Measurements from ENCODE around the gene RBM38. TPM values are rescaled to one million over a fixed set of nuclear protein-coding genes. Genes with fewer than 3 reads are reported as not detected.

The RBM38 gene
- total RNA-seq, 2 experiments from 2014 or later: 116 to 119 TPM

GRCh38 chr20:57450931-57451330, 59.7 kb downstream of the RBM38 start:
- no peak overlapping the region for H3K27ac Mint-ChIP-seq
- H3K4me1 Mint-ChIP-seq: peaks cover 28% of the 10 kb centered on the region
- no peaks in the 10 kb centered on the region for H3K9me3 Mint-ChIP-seq
- CTCF ChIA-PET: interaction anchor here (0.8 kb wide), 1 partner anchor 65 kb away, joined by 3 read pairs; no protein-coding TSS in a partner anchor
- no peaks in the 10 kb centered on the region for H3K36me3 Mint-ChIP-seq (ENCODE audit: low read depth)
- no peak overlapping the region for H3K4me3 Mint-ChIP-seq
- POLR2A ChIA-PET: interaction anchor here (1.1 to 1.4 kb wide), 2 partner anchors 45 to 52 kb away, joined by 3 read pairs; no protein-coding TSS in a partner anchor
- H3K27me3 Mint-ChIP-seq: peaks cover 21% of the 10 kb centered on the region
- no peak for DNase-seq

- H3K27ac Mint-ChIP-seq: no peak overlapping the region
- H3K9me3 Mint-ChIP-seq: no peaks in the 10 kb centered on the region
- H3K27me3 Mint-ChIP-seq: peaks cover 17% of the 10 kb centered on the region
- no peak for DNase-seq
- H3K4me3 Mint-ChIP-seq: no peak overlapping the region
- ChIA-PET CTCF (interaction anchor here (0.8 kb wide), 1 partner anchor 65 kb away, joined by 3 read pairs; no protein-coding TSS in a partner anchor), POLR2A (interaction anchor here (1.4 kb wide), 1 partner anchor 46 kb away, joined by 3 read pairs; no protein-coding TSS in a partner anchor)
- peaks cover 28% of the 10 kb centered on the region for H3K4me1 Mint-ChIP-seq
- H3K36me3 Mint-ChIP-seq (ENCODE audit: low read depth): no peaks in the 10 kb centered on the region
Measured at GRCh38 chr20:57451431-57451794, 60.2 kb downstream of the RBM38 start.

GRCh38 chr20:57451795-57452661, 60.8 kb downstream of the RBM38 start:
- POLR2A ChIA-PET: interaction anchor here (1.4 kb wide), 1 partner anchor 46 kb away, joined by 3 read pairs; no protein-coding TSS in a partner anchor
- peaks cover 15% of the 10 kb centered on the region for H3K27me3 Mint-ChIP-seq
- peak; percentile 42 for DNase-seq
- peak overlapping the region; percentile 60 for H3K27ac Mint-ChIP-seq
- H3K9me3 Mint-ChIP-seq: no peaks in the 10 kb centered on the region
- CTCF ChIA-PET: interaction anchor here (0.8 kb wide), 1 partner anchor 66 kb away, joined by 3 read pairs; no protein-coding TSS in a partner anchor
- no peaks in the 10 kb centered on the region for H3K36me3 Mint-ChIP-seq (ENCODE audit: low read depth)
- H3K4me1 Mint-ChIP-seq: peaks cover 28% of the 10 kb centered on the region
- H3K4me3 Mint-ChIP-seq: no peak overlapping the region

GRCh38 chr20:57455386-57455785, 64.2 kb downstream of the RBM38 start:
- ChIA-PET CTCF (interaction anchor here (0.6 kb wide), 2 partner anchors 40 to 57 kb away, joined by 3 read pairs; no protein-coding TSS in a partner anchor), POLR2A (no interaction called here)
- H3K9me3 Mint-ChIP-seq: no peaks in the 10 kb centered on the region
- no peak overlapping the region for H3K27ac Mint-ChIP-seq
- peaks cover 5% of the 10 kb centered on the region for H3K27me3 Mint-ChIP-seq
- no peak for DNase-seq
- no peaks in the 10 kb centered on the region for H3K36me3 Mint-ChIP-seq (ENCODE audit: low read depth)
- no peak overlapping the region for H3K4me3 Mint-ChIP-seq
- peaks cover 22% of the 10 kb centered on the region for H3K4me1 Mint-ChIP-seq

DNA sequence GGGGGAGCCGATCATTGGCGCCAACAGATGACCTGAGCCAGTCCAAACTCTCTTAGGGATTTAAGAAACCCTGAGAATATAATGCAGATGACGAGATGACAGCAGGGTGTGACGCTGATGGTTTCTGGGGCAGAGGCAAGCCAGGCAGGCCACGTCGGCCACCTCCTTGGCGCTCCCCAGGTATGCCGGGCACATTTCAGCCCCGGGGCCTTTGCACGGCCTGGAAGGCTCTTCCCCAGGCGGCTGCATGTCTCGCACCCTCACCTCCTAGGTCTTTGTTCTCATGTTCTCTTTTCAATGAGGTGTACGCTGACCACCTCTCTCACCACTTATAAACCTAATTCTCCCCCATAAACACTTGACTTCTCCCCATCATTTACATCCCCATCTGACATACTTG, 64.9 kb downstream of the RBM38 start:
- ChIA-PET CTCF (no interaction called here), POLR2A (no interaction called here)
- Mint-ChIP-seq H3K4me3 (no peak overlapping the region), H3K27me3 (peaks cover 3% of the 10 kb centered on the region), H3K9me3 (no peaks in the 10 kb centered on the region), H3K4me1 (peaks cover 16% of the 10 kb centered on the region), H3K36me3 (ENCODE audit: low read depth) (no peaks in the 10 kb centered on the region), H3K27ac (no peak overlapping the region)
- no peak for DNase-seq

GRCh38 chr20:57457243-57458095, 66.3 kb downstream of the RBM38 start:
- POLR2A ChIA-PET: no interaction called here
- CTCF ChIA-PET: interaction anchor here (0.9 kb wide), 1 partner anchor 59 kb away, joined by 3 read pairs; no protein-coding TSS in a partner anchor
- Mint-ChIP-seq H3K36me3 (ENCODE audit: low read depth) (no peaks in the 10 kb centered on the region), H3K4me3 (no peak overlapping the region), H3K27ac (no peak overlapping the region), H3K9me3 (no peaks in the 10 kb centered on the region), H3K27me3 (peaks cover 3% of the 10 kb centered on the region), H3K4me1 (peaks cover 3% of the 10 kb centered on the region)
- DNase-seq: no peak

DNA sequence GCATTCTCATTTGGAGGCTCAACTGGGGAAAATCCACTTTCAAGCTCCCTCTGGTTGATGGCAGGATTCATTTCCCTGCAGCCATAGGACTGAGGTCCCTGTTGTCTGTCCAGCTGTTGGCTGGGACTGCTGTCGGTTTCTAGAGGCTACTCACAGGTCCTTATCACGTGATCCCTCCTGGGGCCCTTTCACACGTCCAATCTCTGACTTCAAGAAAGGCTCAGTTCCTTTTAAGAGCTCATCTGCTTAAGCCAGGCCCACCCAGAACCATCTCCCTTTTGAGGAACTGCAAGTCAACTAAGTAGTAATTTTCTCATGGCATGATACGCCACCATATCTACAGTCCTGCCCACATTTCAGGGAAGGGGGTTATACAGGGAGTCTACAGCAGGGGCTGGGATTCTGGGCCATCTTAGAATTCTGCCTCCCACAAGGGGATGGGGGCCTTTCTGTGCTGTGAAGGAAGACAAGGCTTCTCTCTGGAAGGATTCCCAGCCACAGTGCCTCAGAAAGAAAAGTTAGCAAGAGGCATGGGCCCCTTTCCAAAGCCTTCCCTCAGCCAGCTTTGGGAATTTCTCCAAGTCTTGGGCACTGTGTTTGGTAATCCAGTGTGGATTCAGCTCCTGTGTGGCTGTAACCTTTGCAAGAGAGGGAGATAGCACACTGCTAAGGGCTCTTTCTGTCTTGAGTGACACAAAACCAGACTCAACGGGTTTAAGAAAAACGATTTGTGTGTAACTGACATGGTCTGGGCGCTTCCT, 67.4 kb downstream of the RBM38 start:
- POLR2A ChIA-PET: no interaction called here
- Mint-ChIP-seq H3K36me3 (ENCODE audit: low read depth) (no peaks in the 10 kb centered on the region), H3K27ac (no peak overlapping the region), H3K27me3 (peaks cover 6% of the 10 kb centered on the region), H3K9me3 (no peaks in the 10 kb centered on the region), H3K4me1 (no peaks in the 10 kb centered on the region), H3K4me3 (no peak overlapping the region)
- no peak for DNase-seq
- CTCF ChIA-PET: interaction anchor here (0.9 kb wide), 1 partner anchor 58 kb away, joined by 3 read pairs; no protein-coding TSS in a partner anchor

Other genes starting within 250 kb of the RBM38 start
- not detected for gene BMP7, start 124.8 kb upstream of the RBM38 start, total RNA-seq
- not detected for gene SPO11, start 61.6 kb upstream of the RBM38 start, total RNA-seq
- gene RAE1, start 40.1 kb upstream of the RBM38 start, total RNA-seq: 10 to 100 TPM; 33.8 to 35.3 TPM
- not detected for gene CTCFL, start 133.7 kb downstream of the RBM38 start, total RNA-seq
- gene PCK1, start 169.7 kb downstream of the RBM38 start, total RNA-seq: not detected
- gene ZBP1, start 229.0 kb downstream of the RBM38 start, total RNA-seq: 10 to 100 TPM; 51.9 to 57.7 TPM

Measured in activated CD4-positive, alpha-beta memory T cell treated with anti-CD3 and anti-CD28 coated beads, Interleukin-2, amount 10 ng/mL, durations not matched to agents 7 days and 5 days (primary cell).